ENCODE results near the gene PRKCZ. TPM values are rescaled to one million over a fixed set of nuclear protein-coding genes. Genes with fewer than 3 reads are reported as not detected.

The PRKCZ gene
- total RNA-seq, 2 experiments from 2014 or later, result 17.8 to 19.0 TPM

DNA sequence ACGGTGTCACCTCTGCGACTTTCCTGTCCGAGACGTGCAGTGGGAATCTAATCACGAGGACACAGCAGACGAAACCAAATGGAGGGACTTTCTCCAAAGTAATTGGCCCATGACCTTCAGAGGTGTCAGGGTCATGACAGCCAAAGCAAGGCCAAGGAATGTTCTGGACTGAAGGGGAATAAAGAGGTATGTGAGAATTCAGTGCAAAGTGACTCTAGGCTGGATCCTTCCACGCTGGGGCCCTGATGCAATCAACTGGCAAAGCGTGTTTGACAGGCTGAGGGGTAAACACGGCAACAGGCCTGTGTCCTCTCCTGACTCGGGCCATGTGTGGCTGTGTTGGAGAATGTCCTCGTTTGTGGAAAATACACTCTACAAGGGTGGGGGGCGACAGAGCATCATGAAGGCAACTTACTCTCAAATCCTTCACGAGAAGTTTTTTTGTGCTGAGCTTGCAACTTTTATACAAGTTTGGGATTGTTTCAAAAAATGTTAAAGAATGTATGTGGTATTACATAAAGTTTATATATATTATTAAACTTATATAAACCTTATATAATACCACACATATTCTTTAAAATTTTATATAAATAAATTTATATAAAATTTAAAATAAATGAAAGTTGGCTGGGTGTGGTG is 48.3 kb upstream of the PRKCZ start:
- H3K27me3 ChIP-seq (ENCODE audit: control insufficient read depth in 1 of 2, insufficient read depth in 2 of 2, low read length in 2 of 2), result peaks cover 15 to 28% of the 10 kb centered on the region in 2 experiments
- H3K4me1 Mint-ChIP-seq (ENCODE audit: low read depth), result no peaks in the 10 kb centered on the region
- H3K36me3 Mint-ChIP-seq (ENCODE audit: low read depth), result no peaks in the 10 kb centered on the region
- no peaks in the 10 kb centered on the region for H3K9me3 ChIP-seq (ENCODE audit: control insufficient read depth in 1 of 2, insufficient read depth in 1 of 2, low read length in 2 of 2)
- no peaks in the 10 kb centered on the region for H3K36me3 ChIP-seq (ENCODE audit: insufficient read depth, low read length)
- H3K4me1 ChIP-seq (ENCODE audit: insufficient read depth, low read length), result peaks cover 4% of the 10 kb centered on the region
- H3K4me3 ChIP-seq (ENCODE audit: low read length), result no peak overlapping the region
- CTCF ChIA-PET, result no interaction called here
- no peak overlapping the region for H3K27ac Mint-ChIP-seq
- H3K9me3 Mint-ChIP-seq, result no peaks in the 10 kb centered on the region
- intact Hi-C loops (cut with DNase I, micrococcal nuclease), result no loop called here
- TF ChIP-seq, protein P1, sequence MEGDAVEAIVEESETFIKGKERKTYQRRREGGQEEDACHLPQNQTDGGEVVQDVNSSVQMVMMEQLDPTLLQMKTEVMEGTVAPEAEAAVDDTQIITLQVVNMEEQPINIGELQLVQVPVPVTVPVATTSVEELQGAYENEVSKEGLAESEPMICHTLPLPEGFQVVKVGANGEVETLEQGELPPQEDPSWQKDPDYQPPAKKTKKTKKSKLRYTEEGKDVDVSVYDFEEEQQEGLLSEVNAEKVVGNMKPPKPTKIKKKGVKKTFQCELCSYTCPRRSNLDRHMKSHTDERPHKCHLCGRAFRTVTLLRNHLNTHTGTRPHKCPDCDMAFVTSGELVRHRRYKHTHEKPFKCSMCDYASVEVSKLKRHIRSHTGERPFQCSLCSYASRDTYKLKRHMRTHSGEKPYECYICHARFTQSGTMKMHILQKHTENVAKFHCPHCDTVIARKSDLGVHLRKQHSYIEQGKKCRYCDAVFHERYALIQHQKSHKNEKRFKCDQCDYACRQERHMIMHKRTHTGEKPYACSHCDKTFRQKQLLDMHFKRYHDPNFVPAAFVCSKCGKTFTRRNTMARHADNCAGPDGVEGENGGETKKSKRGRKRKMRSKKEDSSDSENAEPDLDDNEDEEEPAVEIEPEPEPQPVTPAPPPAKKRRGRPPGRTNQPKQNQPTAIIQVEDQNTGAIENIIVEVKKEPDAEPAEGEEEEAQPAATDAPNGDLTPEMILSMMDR (IDR thresholded peaks at IDR 0.05), result no peak
- H3K27ac ChIP-seq (ENCODE audit: low read depth in 1 of 2, low read length in 2 of 2), result no peak overlapping the region
- ATAC-seq (ENCODE audit: poor library complexity) (no peak), DNase-seq (no peak)
- POLR2A ChIA-PET, result no interaction called here
- H3K4me3 Mint-ChIP-seq, result no peak overlapping the region
- H3K27me3 Mint-ChIP-seq, result peaks cover 60% of the 10 kb centered on the region

GRCh38 chr1:2003541-2004131 is 46.6 kb upstream of the PRKCZ start, which contains the start of gene CFAP74:
Gene CFAP74, minus strand, starts transcription at chr1:2003786. Its CDS starts 12,830 bp downstream, at chr1:1990956.
- peaks cover 15 to 28% of the 10 kb centered on the region in 2 experiments for H3K27me3 ChIP-seq (ENCODE audit: control insufficient read depth in 1 of 2, insufficient read depth in 2 of 2, low read length in 2 of 2)
- no peak within 1 kb of the TSS for H3K27ac ChIP-seq (ENCODE audit: low read depth in 1 of 2, low read length in 2 of 2)
- no peaks in the 10 kb centered on the region for H3K36me3 ChIP-seq (ENCODE audit: insufficient read depth, low read length)
- Mint-ChIP-seq H3K4me3 (no peak within 1 kb of the TSS), H3K27ac (no peak within 1 kb of the TSS), H3K27me3 (peaks cover 55% of the 10 kb centered on the region), H3K4me1 (ENCODE audit: low read depth) (no peaks in the 10 kb centered on the region), H3K9me3 (no peaks in the 10 kb centered on the region), H3K36me3 (ENCODE audit: low read depth) (no peaks in the 10 kb centered on the region)
- H3K4me3 ChIP-seq (ENCODE audit: low read length), result no peak within 1 kb of the TSS
- no peak for DNase-seq
- H3K4me1 ChIP-seq (ENCODE audit: insufficient read depth, low read length), result peaks cover 4% of the 10 kb centered on the region
- H3K9me3 ChIP-seq (ENCODE audit: control insufficient read depth in 1 of 2, insufficient read depth in 1 of 2, low read length in 2 of 2), result no peaks in the 10 kb centered on the region
- ChIA-PET POLR2A (no interaction called here), CTCF (no interaction called here)
- intact Hi-C loops (cut with DNase I, micrococcal nuclease), result no loop called here
- TF ChIP-seq, protein P1 (IDR thresholded peaks at IDR 0.05), result no peak
- ATAC-seq (ENCODE audit: poor library complexity), result no peak

DNA sequence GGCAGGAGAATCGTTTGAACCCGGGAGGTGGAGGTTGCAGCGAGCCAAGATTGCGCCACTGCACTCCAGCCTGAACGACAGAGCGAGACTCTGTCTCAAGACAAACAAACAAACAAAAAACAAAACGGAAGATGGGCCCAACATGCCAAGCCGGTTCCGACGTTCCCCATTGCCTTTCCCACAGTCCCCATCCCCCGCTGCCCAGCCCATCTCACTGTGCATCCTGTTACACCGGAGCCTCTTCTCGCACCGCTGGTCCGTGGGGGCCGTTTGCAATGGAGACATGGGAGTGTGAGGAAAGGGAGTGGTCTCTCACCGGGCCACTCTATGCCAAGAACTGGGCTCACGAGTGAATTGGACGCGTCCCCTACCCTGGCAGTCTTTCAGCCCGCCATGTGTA is 45.4 kb upstream of the PRKCZ start:
- POLR2A ChIA-PET, result no interaction called here
- no peak for ATAC-seq (ENCODE audit: poor library complexity)
- peaks cover 15 to 28% of the 10 kb centered on the region in 2 experiments for H3K27me3 ChIP-seq (ENCODE audit: control insufficient read depth in 1 of 2, insufficient read depth in 2 of 2, low read length in 2 of 2)
- peaks cover 4% of the 10 kb centered on the region for H3K4me1 ChIP-seq (ENCODE audit: insufficient read depth, low read length)
- no peaks in the 10 kb centered on the region for H3K9me3 ChIP-seq (ENCODE audit: control insufficient read depth in 1 of 2, insufficient read depth in 1 of 2, low read length in 2 of 2)
- Mint-ChIP-seq H3K9me3 (no peaks in the 10 kb centered on the region), H3K4me1 (ENCODE audit: low read depth) (no peaks in the 10 kb centered on the region), H3K4me3 (no peak overlapping the region), H3K36me3 (ENCODE audit: low read depth) (no peaks in the 10 kb centered on the region), H3K27ac (no peak overlapping the region), H3K27me3 (peaks cover 50% of the 10 kb centered on the region)
- TF ChIP-seq, protein P1 (IDR thresholded peaks at IDR 0.05), result no peak
- no peak for DNase-seq
- no peak overlapping the region for H3K4me3 ChIP-seq (ENCODE audit: low read length)
- H3K36me3 ChIP-seq (ENCODE audit: insufficient read depth, low read length), result no peaks in the 10 kb centered on the region
- no peak overlapping the region for H3K27ac ChIP-seq (ENCODE audit: low read depth in 1 of 2, low read length in 2 of 2)
- intact Hi-C loops (cut with DNase I, micrococcal nuclease), result no loop called here
- CTCF ChIA-PET, result interaction anchor here (0.6 kb wide), 1 partner anchor 17 kb away, joined by 3 read pairs; no protein-coding TSS in a partner anchor
